ENCODE results near the gene PDSS2.
"Not testable (repeated sequence)": the region's sequence is repeated elsewhere in the genome, so short reads cannot be mapped to it uniquely, and the experiment has no call there.

The PDSS2 gene

GRCh38 chr6:107473660-107474059, 14.3 kb upstream of the PDSS2 start:
- peak; percentile 69 for DNase-seq

- no peak for DNase-seq
Observed at GRCh38 chr6:107470364-107470763, 11.0 kb upstream of the PDSS2 start.

GRCh38 chr6:107466062-107466461, 6.7 kb upstream of the PDSS2 start:
- DNase-seq, result peak; percentile 35

- DNase-seq, result peak; percentile 61
Observed at GRCh38 chr6:107460083-107460631, 793 bp upstream of the PDSS2 start.

- peak; percentile 58 for DNase-seq
Observed at GRCh38 chr6:107458672-107459282, 587 bp downstream of the PDSS2 start.

GRCh38 chr6:107448776-107449175, 10.6 kb downstream of the PDSS2 start:
- DNase-seq, result no peak

GRCh38 chr6:107447663-107448216, 11.6 kb downstream of the PDSS2 start:
- DNase-seq, result no peak

- no peak for DNase-seq
Observed at GRCh38 chr6:107444277-107444676, 15.1 kb downstream of the PDSS2 start.

- DNase-seq, result no peak
Observed at GRCh38 chr6:107443608-107444267, 15.6 kb downstream of the PDSS2 start.

GRCh38 chr6:107442938-107443607, 16.3 kb downstream of the PDSS2 start:
- DNase-seq, result no peak

GRCh38 chr6:107441682-107442081, 17.7 kb downstream of the PDSS2 start:
- DNase-seq, result no peak

GRCh38 chr6:107440936-107441335, 18.4 kb downstream of the PDSS2 start:
- DNase-seq, result no peak

GRCh38 chr6:107439406-107439805, 20.0 kb downstream of the PDSS2 start:
- no peak for DNase-seq

GRCh38 chr6:107437691-107438090, 21.7 kb downstream of the PDSS2 start:
- no peak for DNase-seq

- DNase-seq, result no peak
Observed at GRCh38 chr6:107436881-107437280, 22.5 kb downstream of the PDSS2 start.

GRCh38 chr6:107435798-107436197, 23.6 kb downstream of the PDSS2 start:
- no peak for DNase-seq

GRCh38 chr6:107434812-107435211, 24.6 kb downstream of the PDSS2 start:
- DNase-seq, result no peak

- not testable (repeated sequence) for DNase-seq
Observed at GRCh38 chr6:107425951-107426350, 33.4 kb downstream of the PDSS2 start.

- no peak for DNase-seq
Observed at GRCh38 chr6:107423474-107423990, 35.8 kb downstream of the PDSS2 start.

GRCh38 chr6:107421696-107422256, 37.6 kb downstream of the PDSS2 start:
- no peak for DNase-seq

- DNase-seq, result no peak
Observed at GRCh38 chr6:107419733-107420132, 39.6 kb downstream of the PDSS2 start.

GRCh38 chr6:107418118-107418517, 41.2 kb downstream of the PDSS2 start:
- DNase-seq, result peak; percentile 4

GRCh38 chr6:107416145-107416544, 43.2 kb downstream of the PDSS2 start:
- DNase-seq, result no peak

Data from NCI-H146 (cell line).